Measurements from ENCODE around the gene OSBP2. TPM values are rescaled to one million over a fixed set of nuclear protein-coding genes. Genes with fewer than 3 reads are reported as not detected.

OSBP2 gene
- total and polyA plus RNA-seq, 12 donors: 0.84 to 20.1 (median 13.2) TPM

- Histone ChIP-seq H3K27ac (peak overlapping the region in 6 of 10 donors; percentile 33 to 76 (median 62)), H3K27me3 (no peaks in the 10 kb centered on the region), H3K4me3 (peak overlapping the region in 1 of 10 donors; percentile 0), H3K4me1 (peaks cover 2 to 54% (median 34%) of the 10 kb centered on the region in 9 donors), H3K9me3 (no peaks in the 10 kb centered on the region), H3K36me3 (no peaks in the 10 kb centered on the region)
- no peak for ATAC-seq
- WGBS, 2 donors: 68% methylated on average over 6 of the region's 6 CpGs
- no peak for DNase-seq
- TF ChIP-seq CTCF (IDR thresholded peaks at IDR 0.05): no peak
- intact Hi-C loops (cut with DNase I): loop anchor here in 1 of 10 donors (10.0 kb wide), 1 partner anchor 117 kb away; no protein-coding TSS in a partner anchor
These were observed 187.6 kb downstream of the OSBP2 start for GRCh38 chr22:30882184-30882717.

GRCh38 chr22:30882974-30883533 is 188.4 kb downstream of the OSBP2 start:
- Histone ChIP-seq H3K9me3 (no peaks in the 10 kb centered on the region), H3K4me3 (no peak overlapping the region), H3K4me1 (peaks cover 2 to 46% (median 26%) of the 10 kb centered on the region in 9 donors), H3K36me3 (peaks cover 0 to 2% (median 0%) of the 10 kb centered on the region in 9 donors), H3K27ac (no peak overlapping the region), H3K27me3 (no peaks in the 10 kb centered on the region)
- intact Hi-C loops (cut with DNase I): loop anchor here in 1 of 10 donors (10.0 kb wide), 1 partner anchor 118 kb away; no protein-coding TSS in a partner anchor
- 95% methylated on average over 3 to 4 of the region's 4 CpGs for WGBS, 2 donors
- peak in 1 of 2 donors; percentile 5 for DNase-seq
- ATAC-seq: no peak
- no peak for TF ChIP-seq CTCF (IDR thresholded peaks at IDR 0.05)

GRCh38 chr22:30883586-30884145 is 189.0 kb downstream of the OSBP2 start:
- 90 to 93% methylated on average over 7 of the region's 7 CpGs for WGBS, 2 donors
- intact Hi-C loops (cut with DNase I): loop anchor here in 1 of 10 donors (10.0 kb wide), 1 partner anchor 119 kb away; no protein-coding TSS in a partner anchor
- DNase-seq: peak in 1 of 2 donors; percentile 2
- TF ChIP-seq CTCF (IDR thresholded peaks at IDR 0.05): no peak
- no peaks in the 10 kb centered on the region for H3K9me3 ChIP-seq
- H3K4me1 ChIP-seq: peaks cover 0 to 40% (median 21%) of the 10 kb centered on the region in 9 donors
- peaks cover 0 to 8% (median 0%) of the 10 kb centered on the region in 9 donors for H3K36me3 ChIP-seq
- no peaks in the 10 kb centered on the region for H3K27me3 ChIP-seq
- H3K4me3 ChIP-seq: no peak overlapping the region
- no peak for ATAC-seq
- H3K27ac ChIP-seq: no peak overlapping the region

GRCh38 chr22:30884211-30885000 is 189.7 kb downstream of the OSBP2 start:
- H3K27ac ChIP-seq: no peak overlapping the region
- DNase-seq (no peak), ATAC-seq (no peak)
- intact Hi-C loops (cut with DNase I): loop anchor here in 1 of 10 donors (10.0 kb wide), 1 partner anchor 120 kb away; no protein-coding TSS in a partner anchor
- no peak overlapping the region for H3K4me3 ChIP-seq
- no peak for TF ChIP-seq CTCF (IDR thresholded peaks at IDR 0.05)
- H3K36me3 ChIP-seq: peaks cover 0 to 15% (median 0%) of the 10 kb centered on the region in 9 donors
- peaks cover 0 to 33% (median 15%) of the 10 kb centered on the region in 9 donors for H3K4me1 ChIP-seq
- 86 to 89% methylated on average over 18 of the region's 18 CpGs for WGBS, 2 donors
- H3K27me3 ChIP-seq: no peaks in the 10 kb centered on the region
- H3K9me3 ChIP-seq: no peaks in the 10 kb centered on the region
